Bronchial epithelial cell (primary cell): ENCODE data around the gene KCNS3. TPM values are rescaled to one million over a fixed set of nuclear protein-coding genes. Genes with fewer than 3 reads are reported as not detected.

Experiments used
- DNase-seq: peaks from one replicate; pipeline ENCODE4 v3.0.0-alpha.2; 2010; ENCODE audit warnings: low read depth
- FAIRE-seq: peaks from 2 replicates; lab custom pipeline; 2011; peaks lifted over from hg19 to GRCh38; lab: Jason Lieb, UNC
- H3K27me3 ChIP-seq: 2 replicates; pipeline ENCODE4 v1.5.1; 2011; ENCODE audit warnings: low read length; ENCODE audit not compliant: control insufficient read depth, insufficient read depth
- H3K36me3 ChIP-seq: 2 replicates; pipeline ENCODE4 v1.5.1; 2011; ENCODE audit warnings: low read length; ENCODE audit not compliant: control insufficient read depth, insufficient read depth
- H3K4me3 ChIP-seq: 2 replicates; pipeline ENCODE4 v1.5.1; 2011; ENCODE audit warnings: mild to moderate bottlenecking, low read depth, low read length, control low read depth
- total RNA-seq: library from RNA; depleted of rRNA; stranded (reverse); fragments of >200 nt; gene quantifications from 2 replicates; pipeline ENCODE4 v1.2.1, GENCODE V29; 2014
- TF ChIP-seq, protein P1 (sequence below): IDR thresholded peaks from 2 replicates; pipeline ENCODE4 v1.5.1; 2011; ENCODE audit warnings: mild to moderate bottlenecking, moderate library complexity, low read length, control low read depth, inconsistent platforms; ENCODE audit not compliant: insufficient read depth, severe bottlenecking

The KCNS3 gene
- total RNA-seq, 1 donor from 2014 or later = 6.8 TPM

DNA sequence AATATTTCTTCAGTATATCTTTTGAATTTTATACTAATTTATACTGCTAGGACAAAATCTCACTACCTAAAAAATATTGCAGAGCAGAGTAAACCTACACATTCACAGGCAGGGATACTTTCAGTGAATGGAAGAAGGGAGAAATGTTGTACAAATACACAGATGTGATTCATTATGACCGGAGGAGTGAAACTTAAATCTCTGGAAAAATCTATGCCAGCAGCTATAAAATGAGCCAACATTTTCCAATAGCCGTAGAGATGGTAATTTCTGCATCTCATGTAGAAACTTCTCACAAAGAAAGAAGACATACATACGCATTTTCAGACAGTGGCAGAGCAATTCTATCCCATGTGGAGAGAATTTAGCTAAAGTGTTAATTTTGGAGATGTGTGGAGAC lies 54.8 kb downstream of the KCNS3 start:
- Histone ChIP-seq H3K4me3 (no peak overlapping the region), H3K36me3 (no peaks in the 10 kb centered on the region), H3K27me3 (no peaks in the 10 kb centered on the region)
- no peak for DNase-seq
- no peak for FAIRE-seq
- TF ChIP-seq, protein P1, sequence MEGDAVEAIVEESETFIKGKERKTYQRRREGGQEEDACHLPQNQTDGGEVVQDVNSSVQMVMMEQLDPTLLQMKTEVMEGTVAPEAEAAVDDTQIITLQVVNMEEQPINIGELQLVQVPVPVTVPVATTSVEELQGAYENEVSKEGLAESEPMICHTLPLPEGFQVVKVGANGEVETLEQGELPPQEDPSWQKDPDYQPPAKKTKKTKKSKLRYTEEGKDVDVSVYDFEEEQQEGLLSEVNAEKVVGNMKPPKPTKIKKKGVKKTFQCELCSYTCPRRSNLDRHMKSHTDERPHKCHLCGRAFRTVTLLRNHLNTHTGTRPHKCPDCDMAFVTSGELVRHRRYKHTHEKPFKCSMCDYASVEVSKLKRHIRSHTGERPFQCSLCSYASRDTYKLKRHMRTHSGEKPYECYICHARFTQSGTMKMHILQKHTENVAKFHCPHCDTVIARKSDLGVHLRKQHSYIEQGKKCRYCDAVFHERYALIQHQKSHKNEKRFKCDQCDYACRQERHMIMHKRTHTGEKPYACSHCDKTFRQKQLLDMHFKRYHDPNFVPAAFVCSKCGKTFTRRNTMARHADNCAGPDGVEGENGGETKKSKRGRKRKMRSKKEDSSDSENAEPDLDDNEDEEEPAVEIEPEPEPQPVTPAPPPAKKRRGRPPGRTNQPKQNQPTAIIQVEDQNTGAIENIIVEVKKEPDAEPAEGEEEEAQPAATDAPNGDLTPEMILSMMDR = no peak

DNA sequence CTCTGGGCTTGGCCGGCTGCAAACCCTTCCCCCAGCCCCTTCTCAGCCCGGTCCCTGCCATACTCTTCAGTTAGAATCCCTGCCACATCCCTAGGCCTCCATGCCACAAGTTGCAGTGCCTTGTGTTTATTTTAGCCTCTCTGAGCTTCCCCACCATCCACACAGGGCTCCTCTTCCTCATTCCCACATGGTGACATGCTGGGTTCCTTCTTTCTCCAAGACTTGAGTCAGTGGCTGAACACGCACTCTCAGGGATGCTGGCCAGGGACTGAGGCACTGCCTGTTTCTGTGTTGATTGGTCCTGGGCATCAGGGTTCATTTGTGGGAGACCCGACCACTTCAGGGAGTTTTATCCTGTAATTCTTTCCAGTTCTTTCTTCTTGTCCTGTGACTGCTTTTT lies 56.3 kb downstream of the KCNS3 start:
- H3K27me3 ChIP-seq = no peaks in the 10 kb centered on the region
- TF ChIP-seq, protein P1 = no peak
- peak; percentile 62 for DNase-seq
- no peak for FAIRE-seq
- no peak overlapping the region for H3K4me3 ChIP-seq
- H3K36me3 ChIP-seq = no peaks in the 10 kb centered on the region

DNA sequence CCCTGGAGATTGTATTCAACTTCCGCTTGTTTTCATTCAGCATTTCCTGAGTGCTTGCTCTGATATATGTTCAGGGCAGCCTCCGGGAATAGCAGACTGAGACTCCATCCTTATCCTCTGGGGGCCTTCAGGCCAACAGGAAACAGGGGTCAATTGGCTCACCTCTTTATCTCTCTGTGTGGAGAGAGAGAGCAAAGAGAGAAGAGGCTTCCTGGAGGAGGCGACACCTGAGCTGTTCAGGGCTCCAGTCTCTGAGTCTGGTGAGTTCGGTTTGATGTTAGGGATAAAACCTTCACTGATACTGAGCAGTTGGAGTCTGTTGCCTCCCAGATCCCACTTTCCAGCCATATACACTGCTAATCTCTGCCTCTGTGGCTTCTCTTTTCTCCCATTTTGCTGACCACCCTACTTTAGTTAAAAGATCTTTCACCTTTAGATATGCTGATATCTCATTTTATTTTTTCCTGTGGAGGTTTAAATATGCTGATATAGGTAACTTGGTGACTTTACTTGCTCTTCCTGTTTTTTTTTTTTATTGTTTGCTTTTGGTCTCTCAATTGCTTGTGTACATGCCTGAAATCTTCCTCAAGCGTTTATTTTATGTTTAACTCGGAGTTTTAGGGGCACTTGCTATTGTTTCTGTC lies 56.9 kb downstream of the KCNS3 start:
- FAIRE-seq = no peak
- Histone ChIP-seq H3K4me3 (no peak overlapping the region), H3K36me3 (no peaks in the 10 kb centered on the region), H3K27me3 (no peaks in the 10 kb centered on the region)
- no peak for DNase-seq
- TF ChIP-seq, protein P1 = no peak

DNA sequence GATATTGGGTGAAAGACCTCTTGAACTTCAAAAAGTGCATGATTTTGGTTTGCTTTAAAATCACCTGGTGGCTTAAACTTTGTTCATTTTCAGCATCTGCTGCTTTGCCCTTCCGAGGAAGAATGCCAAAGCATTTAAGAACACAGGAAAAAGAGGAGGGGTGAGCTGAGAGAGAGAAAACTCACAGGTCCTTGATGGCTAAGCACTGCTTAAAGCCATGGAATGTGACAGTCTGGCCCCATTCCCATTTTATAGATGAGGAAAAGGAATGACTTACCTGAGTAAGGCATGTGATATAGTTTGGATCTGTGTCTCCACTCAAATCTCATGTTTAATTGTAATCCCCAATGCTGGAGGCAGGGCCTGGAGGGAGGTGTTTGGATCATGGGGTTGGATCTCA lies 58.1 kb downstream of the KCNS3 start:
- no peaks in the 10 kb centered on the region for H3K27me3 ChIP-seq
- no peaks in the 10 kb centered on the region for H3K36me3 ChIP-seq
- TF ChIP-seq, protein P1 = no peak
- DNase-seq = no peak
- no peak for FAIRE-seq
- H3K4me3 ChIP-seq = no peak overlapping the region

DNA sequence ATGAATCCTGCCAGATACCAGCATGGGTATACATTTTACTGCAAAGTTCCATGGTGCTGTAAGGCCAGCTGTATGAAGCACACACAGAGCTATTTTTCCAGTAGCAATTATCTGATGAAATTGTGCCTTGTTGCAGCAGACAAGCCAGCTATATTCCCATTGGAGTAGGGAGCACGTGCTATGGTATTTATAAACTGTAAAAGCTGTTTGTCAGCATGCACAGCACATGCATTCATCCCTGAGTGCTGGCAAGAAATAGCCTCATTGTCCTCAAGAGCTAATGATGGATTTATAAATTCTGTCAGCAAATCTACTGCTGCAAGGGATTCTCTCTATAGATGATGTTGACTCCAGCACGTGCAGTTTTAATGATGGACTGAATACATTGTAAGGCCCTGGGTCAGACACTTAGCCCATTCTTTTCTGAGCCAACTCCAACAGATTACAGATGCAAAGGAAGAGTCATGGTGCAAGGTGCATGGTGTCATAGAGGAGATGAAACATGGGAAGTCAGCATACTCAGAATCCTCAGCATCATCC lies 61.7 kb downstream of the KCNS3 start:
- H3K36me3 ChIP-seq = no peaks in the 10 kb centered on the region
- TF ChIP-seq, protein P1 = no peak
- H3K27me3 ChIP-seq = no peaks in the 10 kb centered on the region
- no peak for FAIRE-seq
- DNase-seq = no peak
- H3K4me3 ChIP-seq = no peak overlapping the region

DNA sequence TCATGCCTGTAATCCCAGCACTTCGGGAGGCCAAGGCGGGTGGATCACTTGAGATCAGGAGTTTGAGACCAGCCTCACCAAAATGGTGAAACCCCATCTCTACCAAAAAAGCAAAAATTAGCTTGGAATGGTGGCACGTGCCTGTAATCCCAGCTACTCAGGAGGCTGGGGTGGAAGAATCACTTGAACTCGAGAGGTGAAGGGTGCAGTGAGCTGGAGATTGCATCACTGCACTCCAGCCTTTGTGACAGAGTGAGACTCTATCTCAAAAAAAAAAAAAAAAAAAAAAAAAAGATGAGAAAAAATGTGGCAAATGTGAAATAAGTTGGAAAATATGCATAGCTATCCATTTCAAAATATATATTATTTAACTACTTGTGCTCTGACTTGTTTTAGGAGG lies 65.0 kb downstream of the KCNS3 start:
- DNase-seq = no peak
- TF ChIP-seq, protein P1 = no peak
- Histone ChIP-seq H3K36me3 (no peaks in the 10 kb centered on the region), H3K4me3 (no peak overlapping the region), H3K27me3 (no peaks in the 10 kb centered on the region)
- FAIRE-seq = no peak
